Measurements from ENCODE around the gene STIM2. TPM values are rescaled to one million over a fixed set of nuclear protein-coding genes. Genes with fewer than 3 reads are reported as not detected.
"Not testable (repeated sequence)": the region's sequence is repeated elsewhere in the genome, so short reads cannot be mapped to it uniquely, and the experiment has no call there.

STIM2 gene
- total RNA-seq, 1 experiment from 2014 or later: 23.9 TPM

- intact Hi-C loops (cut with micrococcal nuclease; ENCODE audit: unreplicated experiment) (no loop called here), in situ Hi-C loops (cut with HindIII; ENCODE audit: low pct_unique_long_range_greater_than_20kb, low sequenced_read_pairs) (no loop called here)
- ATAC-seq: no peak
- TF ChIP-seq TCF7L2 (IDR thresholded peaks at IDR 0.05; ENCODE audit: low read depth, low read length): no peak
- TF ChIP-seq REST (IDR thresholded peaks at IDR 0.05; ENCODE audit: insufficient read depth in 1 of 2, low read depth in 2 of 2, low read length in 1 of 2): no peak
- no peak for TF ChIP-seq POLR2AphosphoS5 (IDR thresholded peaks at IDR 0.05; ENCODE audit: low read depth, low read length)
- no peak for TF ChIP-seq CTCF (IDR thresholded peaks at IDR 0.05)
- no peak for TF ChIP-seq SIN3A (IDR thresholded peaks at IDR 0.05; ENCODE audit: borderline replicate concordance, insufficient read depth, low read depth, low read length)
- CTCF ChIA-PET: no interaction called here
- no TSS peak for BruUV-seq (replicated peaks)
- Histone ChIP-seq H3K27ac (ENCODE audit: low read length) (no peak overlapping the region), H3K27me3 (ENCODE audit: control insufficient read depth, insufficient read depth, low read length) (no peaks in the 10 kb centered on the region), H3K4me3 (ENCODE audit: low read depth in 2 of 2, low read length in 2 of 2) (no peak overlapping the region), H3K36me3 (ENCODE audit: control insufficient read depth, insufficient read depth, low read length) (no peaks in the 10 kb centered on the region; the same call in 1 of the 2 replicates), H3K9me3 (ENCODE audit: control insufficient read depth, insufficient read depth, low read depth, low read length) (no peaks in the 10 kb centered on the region), H3K4me1 (ENCODE audit: control insufficient read depth, insufficient read depth, low read length) (no peaks in the 10 kb centered on the region)
- DNase-seq (ENCODE audit: low read depth, low spot score): no peak
- POLR2A ChIA-PET: no interaction called here
Observed at GRCh38 chr4:27024805-27025204, 164.2 kb downstream of the STIM2 start.

GRCh38 chr4:27027428-27027827 is 166.8 kb downstream of the STIM2 start:
- Histone ChIP-seq H3K9me3 (ENCODE audit: control insufficient read depth, insufficient read depth, low read depth, low read length) (no peaks in the 10 kb centered on the region), H3K4me3 (ENCODE audit: low read depth in 2 of 2, low read length in 2 of 2) (no peak overlapping the region), H3K27me3 (ENCODE audit: control insufficient read depth, insufficient read depth, low read length) (no peaks in the 10 kb centered on the region), H3K36me3 (ENCODE audit: control insufficient read depth, insufficient read depth, low read length) (no peaks in the 10 kb centered on the region), H3K27ac (ENCODE audit: low read length) (no peak overlapping the region), H3K4me1 (ENCODE audit: control insufficient read depth, insufficient read depth, low read length) (no peaks in the 10 kb centered on the region)
- BruUV-seq (replicated peaks): no TSS peak
- TF ChIP-seq SIN3A (IDR thresholded peaks at IDR 0.05; ENCODE audit: borderline replicate concordance, insufficient read depth, low read depth, low read length) (no peak), TCF7L2 (IDR thresholded peaks at IDR 0.05; ENCODE audit: low read depth, low read length) (no peak), POLR2AphosphoS5 (IDR thresholded peaks at IDR 0.05; ENCODE audit: low read depth, low read length) (no peak), CTCF (IDR thresholded peaks at IDR 0.05) (no peak), REST (IDR thresholded peaks at IDR 0.05; ENCODE audit: insufficient read depth in 1 of 2, low read depth in 2 of 2, low read length in 1 of 2) (no peak)
- DNase-seq (ENCODE audit: low read depth, low spot score) (no peak), ATAC-seq (no peak)
- ChIA-PET CTCF (no interaction called here), POLR2A (no interaction called here)
- intact Hi-C loops (cut with micrococcal nuclease; ENCODE audit: unreplicated experiment): no loop called here
- in situ Hi-C loops (cut with HindIII; ENCODE audit: low pct_unique_long_range_greater_than_20kb, low sequenced_read_pairs): no loop called here

- ATAC-seq; H3K27me3 ChIP-seq (ENCODE audit: control insufficient read depth, insufficient read depth, low read length); CTCF ChIA-PET; H3K27ac ChIP-seq (ENCODE audit: low read length); H3K9me3 ChIP-seq (ENCODE audit: control insufficient read depth, insufficient read depth, low read depth, low read length); BruUV-seq (replicated peaks); H3K4me1 ChIP-seq (ENCODE audit: control insufficient read depth, insufficient read depth, low read length); in situ Hi-C loops (cut with HindIII; ENCODE audit: low pct_unique_long_range_greater_than_20kb, low sequenced_read_pairs); H3K36me3 ChIP-seq (ENCODE audit: control insufficient read depth, insufficient read depth, low read length); DNase-seq (ENCODE audit: low read depth, low spot score); POLR2A ChIA-PET; intact Hi-C loops (cut with micrococcal nuclease; ENCODE audit: unreplicated experiment); H3K4me3 ChIP-seq (ENCODE audit: low read depth in 2 of 2, low read length in 2 of 2): not testable (repeated sequence)
Observed at GRCh38 chr4:27035127-27035526, 174.5 kb downstream of the STIM2 start.

Data from Panc1 (cell line).